HG02885 (cell line): ENCODE measurements around the gene ELAVL4.

Experiments used
- ATAC-seq: cut with Tn5 transposase; IDR thresholded peaks from one replicate; pipeline ENCODE4 v1.9.1; 2021; ENCODE audit warnings: mild to moderate bottlenecking; ENCODE audit not compliant: unreplicated experiment, poor library complexity

Gene ELAVL4

DNA sequence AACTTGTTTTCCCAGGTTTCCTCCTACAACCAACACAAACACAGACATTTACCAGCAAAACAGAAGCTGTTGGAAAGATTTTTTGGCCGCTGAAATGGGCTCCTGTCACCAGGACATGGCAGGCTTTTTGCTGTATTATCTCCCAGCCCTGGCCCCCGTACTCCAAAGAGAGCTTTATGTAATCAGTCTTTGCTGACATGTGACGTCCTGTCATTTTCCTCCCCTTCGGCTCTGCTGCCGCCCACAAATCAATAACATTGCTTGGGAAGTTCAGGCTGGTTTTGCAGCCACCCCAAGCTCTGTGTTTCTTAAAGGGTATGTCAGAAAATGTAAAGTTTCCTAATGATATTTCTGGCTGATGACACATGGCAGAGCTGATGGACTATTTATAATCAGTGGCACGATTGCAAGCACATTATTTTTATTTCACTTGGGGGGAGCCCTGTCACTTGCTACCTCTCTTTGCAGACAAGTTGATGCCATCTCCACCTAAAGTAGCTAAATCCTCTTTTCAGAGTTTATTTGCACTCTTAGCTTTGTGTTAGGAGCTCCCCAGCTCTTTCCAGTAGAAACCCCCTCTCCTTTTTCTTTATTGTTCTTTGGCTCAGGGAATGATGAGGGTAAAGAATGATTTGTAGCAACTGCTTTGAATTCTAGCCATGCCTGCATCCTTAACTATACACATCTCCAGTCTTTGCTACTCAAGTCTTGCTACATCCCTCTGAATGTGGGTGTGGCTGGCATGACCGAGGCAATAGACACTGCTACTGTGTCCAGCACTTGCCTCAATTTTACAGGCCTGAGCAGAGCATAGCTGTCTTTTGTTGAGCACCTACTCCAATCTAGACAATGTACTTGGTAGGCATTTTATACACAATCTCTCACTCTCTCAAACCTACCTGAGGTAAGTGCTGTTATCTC is 67.3 kb downstream of the ELAVL4 start:
- no peak for ATAC-seq

DNA sequence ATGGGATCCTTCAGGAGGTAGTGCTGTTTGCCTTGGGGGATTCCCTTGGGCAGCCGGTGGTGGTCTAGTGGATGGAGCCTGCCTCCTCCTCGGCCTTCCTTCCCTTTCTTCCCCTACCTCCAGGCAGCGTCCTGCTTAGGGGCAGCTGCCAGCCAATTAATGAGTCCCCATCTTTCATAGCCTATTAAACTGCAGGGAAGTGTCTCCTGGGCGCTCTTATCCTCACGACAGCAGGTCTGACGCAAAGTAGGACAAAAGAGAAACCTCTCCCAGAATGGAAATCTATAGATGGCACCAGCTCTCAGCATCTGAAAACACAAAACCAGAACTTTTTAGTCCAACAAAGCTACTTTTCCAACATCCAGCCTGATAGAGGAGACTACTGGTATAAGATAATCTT is 69.3 kb downstream of the ELAVL4 start:
- no peak for ATAC-seq

DNA sequence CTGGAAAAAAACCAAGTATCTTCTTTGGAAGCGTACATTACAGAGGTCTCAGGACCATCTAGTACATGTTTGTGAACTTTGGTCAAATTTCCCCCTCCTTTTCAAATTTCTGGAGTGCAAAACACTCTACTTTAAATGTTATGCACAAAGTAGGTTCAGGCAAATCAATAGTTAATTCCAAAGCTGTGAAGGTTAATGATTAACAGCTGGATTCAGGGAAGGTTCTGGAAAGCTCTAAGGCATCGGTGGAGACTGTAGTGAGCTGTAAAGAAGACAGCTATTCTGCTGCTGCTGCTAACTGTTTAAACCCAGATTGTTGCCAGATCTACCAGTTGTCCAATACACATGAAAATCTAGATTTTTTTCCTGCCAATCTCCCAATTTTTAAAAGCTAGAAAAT is 70.9 kb downstream of the ELAVL4 start:
- no peak for ATAC-seq

DNA sequence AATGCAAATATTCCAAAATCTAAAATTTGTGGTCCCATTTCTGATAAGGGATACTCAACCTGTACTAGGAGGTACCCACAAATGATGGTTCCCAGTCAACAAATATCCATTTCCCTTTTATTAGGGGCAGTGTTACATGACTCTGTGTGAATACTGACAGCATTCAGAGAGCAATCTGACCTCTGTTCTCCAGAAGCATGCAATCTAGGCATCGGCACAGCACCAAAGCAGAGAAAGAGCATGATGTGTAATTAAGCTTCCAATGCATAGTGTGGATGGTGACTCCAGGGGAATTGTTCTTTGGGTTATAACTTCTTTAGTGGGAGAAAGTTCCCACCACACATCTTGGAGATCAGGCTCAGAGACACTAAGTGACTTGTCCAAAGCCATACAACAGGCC is 71.6 kb downstream of the ELAVL4 start:
- no peak for ATAC-seq

DNA sequence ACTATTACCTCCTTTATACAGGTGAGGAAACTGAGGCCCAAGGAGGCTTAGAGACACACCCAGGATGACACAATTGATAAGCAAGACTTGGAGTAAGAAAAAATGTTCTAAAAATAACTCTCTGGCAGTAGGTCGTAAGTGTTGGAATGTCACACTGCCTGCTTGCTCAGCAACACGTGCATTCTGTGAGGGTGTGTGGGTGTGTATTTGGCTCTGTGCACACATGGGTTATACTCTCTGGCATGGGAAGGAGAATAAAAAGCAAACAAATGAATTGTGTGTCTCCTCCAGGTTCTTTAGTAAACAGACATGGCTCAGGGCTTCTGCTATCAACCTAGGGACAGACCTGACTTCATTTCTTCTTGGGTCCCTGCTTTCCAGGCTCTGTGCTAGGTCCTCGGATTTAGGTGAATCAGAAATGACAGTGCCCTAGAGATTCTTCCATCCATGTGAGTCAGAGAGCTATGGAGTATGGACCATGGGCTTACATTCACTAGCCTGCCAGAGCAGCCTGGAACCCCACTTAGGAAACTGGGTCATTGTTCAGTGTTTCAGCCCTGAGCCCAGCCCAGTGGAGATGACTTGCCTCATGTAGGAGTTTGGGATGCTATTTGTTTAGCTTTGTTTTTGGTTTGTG is 72.4 kb downstream of the ELAVL4 start:
- ATAC-seq, result no peak

DNA sequence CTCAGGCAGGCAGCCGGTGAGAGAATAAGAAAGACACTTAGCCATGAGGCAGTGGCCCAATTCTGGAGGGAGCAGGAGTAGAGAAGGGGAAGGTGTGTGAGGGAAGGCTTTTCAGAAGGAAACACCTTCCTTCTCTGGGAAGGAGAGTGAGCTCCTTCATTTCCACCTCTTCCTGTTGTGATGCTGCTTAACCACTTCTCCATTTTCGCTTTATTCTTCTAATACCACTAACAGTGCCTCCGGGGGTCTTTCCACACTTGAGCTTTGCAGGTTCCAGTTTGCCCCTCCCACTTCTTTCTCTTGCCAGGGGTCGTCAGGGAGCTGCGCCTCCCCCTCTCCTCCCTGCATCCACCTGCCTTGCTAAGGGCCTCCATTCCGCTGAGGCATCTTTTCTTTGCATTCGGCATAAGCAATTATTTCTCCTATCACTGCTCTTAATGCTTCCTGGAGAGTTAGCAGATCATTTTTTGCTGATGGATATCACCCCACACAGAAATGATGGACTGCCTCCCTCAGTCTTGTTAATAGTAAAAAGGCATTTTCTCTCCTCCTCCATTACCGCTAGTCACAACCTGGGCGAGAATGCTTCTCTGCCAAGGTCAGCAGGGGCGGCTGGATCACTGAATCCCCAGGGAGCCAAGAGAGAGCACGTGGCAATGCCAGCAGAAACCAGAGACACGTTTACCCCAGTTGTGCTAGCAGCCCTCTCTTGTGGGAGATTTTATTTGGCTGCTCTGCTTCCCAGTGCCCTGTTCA is 74.8 kb downstream of the ELAVL4 start:
- ATAC-seq, result no peak

DNA sequence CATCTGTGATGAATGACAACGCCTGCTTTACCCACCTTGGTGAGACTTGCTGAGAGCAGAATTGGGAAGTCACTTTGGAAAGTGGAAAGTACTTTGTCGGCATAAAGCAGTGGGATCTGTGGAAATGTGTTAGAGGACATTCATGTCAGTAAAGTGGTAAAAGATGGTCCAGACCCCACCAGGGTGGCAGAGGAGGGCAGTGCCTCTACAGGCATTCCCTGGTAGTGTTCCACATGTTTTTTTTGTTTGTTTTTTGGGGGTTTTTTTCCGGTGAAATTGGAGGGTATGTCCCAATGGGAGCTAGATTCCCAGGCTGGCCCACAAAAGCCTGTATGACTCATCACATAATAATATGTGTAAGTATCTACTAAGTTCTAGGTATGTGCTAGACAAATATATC is 80.6 kb downstream of the ELAVL4 start:
- no peak for ATAC-seq

DNA sequence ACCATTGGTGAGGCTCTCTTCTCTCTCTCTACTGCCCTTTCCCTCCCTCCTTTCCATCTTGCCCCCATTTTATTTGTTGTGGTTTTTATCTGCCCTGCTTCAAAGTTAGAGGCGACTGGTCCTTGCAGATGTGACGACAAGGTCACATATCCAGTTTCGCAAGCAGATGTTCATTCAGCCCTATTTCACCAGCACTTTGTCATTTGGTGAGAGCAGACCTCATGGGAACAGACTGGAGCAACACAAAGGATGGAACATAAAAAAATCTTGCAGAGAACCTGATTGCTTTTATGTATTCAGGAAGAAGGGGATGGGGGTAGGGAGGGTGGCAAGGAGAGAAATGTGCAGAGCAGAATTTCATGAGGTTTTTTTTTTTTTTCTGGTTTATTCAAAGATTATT is 84.3 kb downstream of the ELAVL4 start:
- ATAC-seq, result no peak

DNA sequence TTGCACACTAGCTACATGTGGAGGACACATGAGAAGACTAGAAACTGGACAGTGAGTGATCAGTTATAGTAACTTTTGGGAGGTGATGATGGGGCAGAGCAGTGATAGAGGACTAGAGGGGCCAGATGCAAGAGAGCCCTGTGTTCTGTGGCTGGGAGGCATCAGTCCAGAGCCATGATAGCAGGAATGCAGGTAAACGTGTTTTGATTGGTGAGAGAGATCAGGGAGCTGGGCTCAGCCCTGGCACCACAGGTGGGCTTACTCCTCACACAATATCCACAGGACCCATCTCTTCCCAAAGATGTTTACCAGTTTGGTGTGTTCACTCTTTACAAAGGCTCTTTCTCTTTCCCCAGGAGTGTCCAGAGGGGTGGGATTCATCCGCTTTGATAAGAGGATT is 86.5 kb downstream of the ELAVL4 start:
- no peak for ATAC-seq

DNA sequence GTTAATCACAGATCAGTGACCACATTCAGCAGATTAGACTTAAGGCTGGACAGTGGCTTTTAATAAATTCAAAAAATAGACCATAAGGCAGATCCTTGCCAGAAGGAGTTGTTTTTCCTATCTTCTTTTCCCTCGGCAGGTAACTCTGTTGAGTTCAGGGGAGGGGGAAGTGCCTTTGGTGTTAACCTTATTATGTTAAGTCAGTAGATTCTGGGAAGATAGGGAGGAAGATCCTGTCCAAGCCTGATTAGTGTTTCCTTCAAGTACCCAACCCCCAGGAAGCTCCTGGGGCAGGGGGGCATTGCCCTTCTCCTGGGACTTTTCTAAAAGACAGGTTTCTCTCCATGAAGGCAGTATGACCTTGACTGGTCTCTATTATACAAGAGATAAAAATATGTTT is 87.4 kb downstream of the ELAVL4 start:
- ATAC-seq, result no peak

DNA sequence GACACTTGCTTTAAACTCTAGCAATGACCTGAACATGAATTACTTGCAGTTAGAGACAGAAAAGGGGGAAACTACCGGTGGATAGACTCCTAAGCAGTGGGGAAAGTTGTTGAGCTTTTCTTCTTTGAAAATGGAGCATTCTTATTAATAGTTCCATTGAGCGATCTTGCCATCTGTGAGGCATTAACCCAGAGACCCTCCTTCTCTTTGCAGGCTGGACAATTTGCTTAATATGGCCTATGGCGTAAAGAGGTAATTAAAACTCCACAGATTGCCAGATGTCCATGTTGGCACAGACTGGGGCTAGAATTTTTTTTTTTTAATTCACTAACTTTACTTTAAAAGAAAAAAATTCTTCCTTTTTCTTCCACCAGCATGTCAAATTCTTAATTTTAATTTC is 88.5 kb downstream of the ELAVL4 start:
- ATAC-seq, result no peak

DNA sequence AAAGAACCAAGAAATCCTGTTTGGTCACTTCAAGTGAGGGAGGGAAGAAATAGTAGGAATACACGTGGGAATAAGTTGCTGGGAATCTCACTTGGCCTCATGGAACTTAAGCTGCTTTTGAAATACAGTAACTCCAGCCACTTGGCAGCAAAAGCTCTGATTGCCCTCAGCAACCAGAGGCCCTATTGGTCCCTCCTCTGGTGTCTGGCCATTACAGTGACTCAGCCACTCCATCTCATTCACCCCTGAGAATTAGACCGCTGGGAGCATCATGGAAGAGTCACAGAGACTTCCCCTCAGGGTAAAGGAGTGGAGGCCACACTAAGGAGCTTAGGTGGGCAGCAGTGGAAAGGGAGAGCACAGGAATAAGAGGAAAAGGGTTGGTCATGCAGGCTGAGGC is 99.6 kb downstream of the ELAVL4 start:
- ATAC-seq, result no peak

DNA sequence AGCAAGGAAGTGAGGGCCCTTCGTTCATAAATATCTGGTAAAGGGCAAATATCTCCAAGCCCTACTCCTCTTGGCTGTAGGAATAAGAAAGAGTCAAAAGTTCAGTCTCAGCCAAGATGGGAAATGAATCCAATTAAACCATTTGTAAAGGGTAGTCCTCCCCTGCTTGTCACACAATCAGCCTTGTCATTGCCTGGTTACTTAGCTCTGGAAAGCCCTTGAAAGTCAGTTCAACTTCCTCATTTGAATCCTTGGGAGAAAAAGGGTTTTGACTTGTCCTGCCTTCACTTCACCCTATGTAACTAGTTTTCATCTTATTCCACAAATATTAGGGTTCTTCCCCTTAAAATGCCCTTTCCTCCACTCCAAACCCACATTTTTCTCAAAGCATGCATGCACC is 100.0 kb downstream of the ELAVL4 start:
- ATAC-seq, result no peak

DNA sequence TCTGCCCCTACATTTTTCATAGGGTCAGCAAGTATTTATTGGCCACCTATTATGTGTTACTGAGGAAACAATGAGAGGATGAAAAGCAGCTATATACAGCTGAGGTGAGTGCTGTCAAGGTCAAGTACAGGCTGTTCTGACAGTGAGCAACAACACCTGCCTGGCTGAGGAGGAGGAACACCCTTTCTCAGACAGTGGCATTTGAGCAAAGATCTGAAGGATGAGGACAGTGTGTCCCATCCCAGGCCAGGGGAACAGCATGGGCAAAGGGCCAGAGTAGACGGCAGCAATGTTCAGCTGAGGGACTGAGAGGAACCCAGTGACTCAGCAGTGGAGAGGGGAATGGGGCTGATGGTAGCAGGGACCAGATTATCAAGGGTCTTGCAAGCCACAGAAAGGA is 101.0 kb downstream of the ELAVL4 start:
- ATAC-seq, result no peak

DNA sequence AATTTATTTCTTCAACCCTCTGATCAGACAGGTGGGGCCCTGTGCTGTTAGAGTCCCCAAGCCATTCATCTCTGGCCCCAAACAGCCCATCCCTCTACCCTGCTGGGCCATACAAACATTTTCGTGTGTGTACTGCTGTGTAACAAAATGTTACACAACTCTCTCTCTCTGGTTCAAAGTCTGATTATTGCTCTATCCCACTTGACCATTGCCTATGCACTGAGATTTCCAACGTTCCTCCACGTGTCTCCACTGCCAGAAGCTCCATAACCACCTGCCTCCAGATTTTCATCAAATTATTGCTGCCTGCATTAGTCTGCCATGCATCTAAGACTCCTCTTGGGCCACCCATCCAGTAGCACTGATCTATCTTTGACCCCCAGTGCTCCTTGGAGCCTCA is 104.8 kb downstream of the ELAVL4 start:
- no peak for ATAC-seq

DNA sequence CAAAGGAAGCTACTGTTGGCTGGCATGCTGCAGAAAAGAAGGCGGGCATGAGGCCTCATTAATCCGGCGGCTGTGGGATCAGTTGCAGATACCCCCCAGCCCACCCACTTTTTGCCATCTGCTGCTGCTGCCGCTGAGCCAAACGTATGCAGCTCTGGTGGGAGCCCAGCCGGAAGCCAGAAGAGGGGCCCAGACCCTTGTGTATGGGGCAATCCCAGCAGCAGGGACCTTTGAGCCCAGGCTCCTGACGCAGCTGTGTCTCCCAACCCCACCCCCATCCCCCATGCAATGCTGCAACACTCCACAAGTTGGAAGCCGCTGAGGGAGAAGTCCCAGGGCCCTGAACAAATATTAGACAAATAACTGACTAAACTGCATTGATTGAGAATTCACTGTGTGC is 106.0 kb downstream of the ELAVL4 start:
- no peak for ATAC-seq

DNA sequence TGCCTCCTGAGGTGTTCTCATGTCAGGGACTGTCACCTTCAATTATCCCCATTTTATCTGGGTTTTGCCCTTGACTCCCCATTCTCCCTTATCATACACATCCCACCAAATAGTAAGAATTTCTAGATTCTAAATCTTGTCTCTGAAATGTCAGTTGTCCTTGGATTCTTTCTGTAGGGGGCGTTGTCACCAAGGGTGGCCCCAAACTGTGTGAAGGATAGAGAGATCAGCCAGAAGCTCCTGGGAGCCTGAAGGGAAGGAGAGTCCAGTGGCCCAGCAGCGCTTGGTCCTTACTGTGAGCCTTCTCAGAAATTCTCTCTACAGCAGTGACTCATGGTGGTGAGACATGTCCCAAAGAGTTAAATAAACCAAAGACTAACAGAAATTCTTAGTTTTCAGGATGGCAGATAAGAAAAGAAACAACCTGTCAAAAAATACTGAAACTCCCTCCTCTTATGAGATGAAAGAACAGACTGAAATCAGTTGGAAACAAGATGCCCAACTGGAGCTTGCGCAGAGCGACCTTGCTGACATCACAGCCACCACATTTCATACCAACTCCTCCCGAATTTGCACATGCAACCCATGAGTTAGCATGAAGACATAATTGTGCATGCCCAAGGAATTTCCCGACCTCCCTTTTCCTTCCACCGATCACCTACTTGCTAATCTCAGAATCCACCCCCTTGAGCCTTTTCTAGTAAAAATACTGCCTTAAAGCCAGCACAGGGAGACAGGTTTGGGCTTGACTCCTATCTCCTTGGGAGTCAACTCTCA is 109.8 kb downstream of the ELAVL4 start:
- ATAC-seq, result no peak

DNA sequence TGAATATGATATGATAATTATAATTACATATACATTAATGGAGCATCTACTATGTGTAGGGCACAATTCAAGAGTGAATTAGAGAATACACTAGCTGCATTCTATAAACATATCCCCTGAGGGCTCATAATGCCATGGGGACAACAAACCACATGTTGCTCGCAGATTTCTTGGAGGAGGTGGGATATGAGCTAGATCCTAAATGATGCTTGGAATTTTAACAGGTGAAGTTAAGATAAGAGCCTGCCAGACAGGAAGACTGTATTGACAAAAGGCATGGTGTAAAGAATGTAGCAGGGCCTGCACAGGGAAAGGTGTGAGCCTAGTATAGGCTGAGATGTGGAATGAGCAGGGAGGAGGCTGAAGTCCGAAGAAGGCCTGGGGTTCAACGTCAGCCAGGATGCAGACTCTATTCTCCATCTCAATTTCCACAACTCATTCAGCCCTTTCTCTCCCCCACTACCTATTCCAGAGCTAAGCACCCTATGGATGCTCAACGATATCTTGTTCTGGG is 120.2 kb downstream of the ELAVL4 start:
- ATAC-seq, result no peak

DNA sequence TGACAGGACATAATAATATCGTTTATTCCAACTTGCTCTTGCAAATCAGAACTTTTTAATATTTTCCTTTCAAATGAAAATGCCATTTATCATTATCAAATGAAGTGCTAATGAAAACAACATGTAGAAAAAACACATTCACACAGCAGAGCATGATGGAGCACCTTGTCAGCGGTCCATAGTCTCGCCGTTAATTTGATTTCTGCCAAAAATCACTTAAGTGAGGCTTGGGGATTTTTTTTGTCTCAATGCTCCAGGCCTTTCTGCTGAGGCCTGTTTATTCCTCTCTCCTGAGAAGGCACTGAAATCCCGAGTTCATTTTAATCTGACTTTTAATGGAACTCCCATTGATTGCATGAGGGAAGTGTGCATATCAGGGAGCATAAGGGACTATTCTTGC is 122.5 kb downstream of the ELAVL4 start:
- ATAC-seq, result no peak

DNA sequence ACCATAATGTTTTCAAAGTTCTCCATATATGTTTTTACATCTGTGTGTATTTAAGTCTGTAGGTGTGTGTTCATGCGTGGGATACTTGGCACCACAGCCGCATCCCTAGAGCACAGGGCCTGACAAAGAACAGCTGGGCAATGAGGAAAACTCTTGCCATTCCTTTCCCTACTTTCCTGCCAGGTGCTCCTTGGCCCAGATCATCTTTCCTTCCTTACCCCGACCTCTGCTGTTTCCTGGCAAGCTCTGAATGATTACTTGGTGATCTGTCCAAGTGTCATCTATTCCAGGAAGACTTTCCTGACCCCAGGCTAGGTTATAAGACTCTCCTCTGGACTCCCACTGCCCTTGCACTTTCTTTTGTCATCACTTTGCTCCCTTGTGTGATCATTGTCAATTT is 123.6 kb downstream of the ELAVL4 start:
- no peak for ATAC-seq
